SK-N-MC (cell line): ENCODE results near the gene GMDS.

Source experiments
- DNase-seq: peaks from one replicate; pipeline ENCODE4 v3.0.0-alpha.2; 2011; ENCODE audit warnings: low read depth, low spot score
- H3K27ac ChIP-seq: fragments of 200-600 bp; sonication (generic); 2 replicates; pipeline ENCODE4 v1.5.1; 2016; ENCODE audit warnings: mixed run types
- H3K36me3 ChIP-seq: fragments of 200-600 bp; sonication (generic); 2 replicates; pipeline ENCODE4 v1.6.1; 2017; ENCODE audit warnings: antibody characterized with exemption, low read length, mixed read lengths; ENCODE audit not compliant: insufficient read depth
- H3K4me3 ChIP-seq: fragments of 200-600 bp; sonication (generic); 2 replicates; pipeline ENCODE4 v1.5.1; 2016
- H3K9ac ChIP-seq: fragments of 200-600 bp; sonication (generic); 2 replicates; pipeline ENCODE4 v1.8.0; 2017; ENCODE audit warnings: mixed run types, mixed read lengths; ENCODE audit not compliant: insufficient read length
- H3K9me3 ChIP-seq: fragments of 200-600 bp; sonication (generic); 2 replicates; pipeline ENCODE4 v1.6.1; 2017; ENCODE audit warnings: low read depth, mild to moderate bottlenecking, antibody characterized with exemption, low read length, moderate library complexity, mixed read lengths
- EZH2 ChIP-seq: fragments of 200-600 bp; sonication (generic); IDR thresholded peaks from one replicate; pipeline ENCODE4 v1.6.1; 2017; ENCODE audit warnings: antibody characterized with exemption
- FOXP2 ChIP-seq: optimal IDR thresholded peaks from 2 replicates; pipeline ENCODE3; 2011; ENCODE audit warnings: mild to moderate bottlenecking, moderate library complexity; ENCODE audit not compliant: insufficient read depth; ENCODE audit errors: extremely low read length, control extremely low read depth
- POLR2AphosphoS5 ChIP-seq: IDR thresholded peaks from 2 replicates; pipeline ENCODE4 v1.6.1; 2012; ENCODE audit warnings: mild to moderate bottlenecking, low read depth, low read length, borderline replicate concordance

The GMDS gene

GRCh38 chr6:2204272-2204671, 41.1 kb downstream of the GMDS start:
- DNase-seq = no peak
- TF ChIP-seq FOXP2 (no peak), EZH2 (no peak), POLR2AphosphoS5 (no peak)
- Histone ChIP-seq H3K9ac (no peak overlapping the region), H3K4me3 (no peak overlapping the region), H3K9me3 (no peaks in the 10 kb centered on the region), H3K27ac (no peak overlapping the region), H3K36me3 (no peaks in the 10 kb centered on the region)

- no peaks in the 10 kb centered on the region for H3K36me3 ChIP-seq
- DNase-seq = no peak
- no peak overlapping the region for H3K4me3 ChIP-seq
- TF ChIP-seq EZH2 (no peak), FOXP2 (no peak), POLR2AphosphoS5 (no peak)
- no peak overlapping the region for H3K9ac ChIP-seq
- no peaks in the 10 kb centered on the region for H3K9me3 ChIP-seq
- no peak overlapping the region for H3K27ac ChIP-seq
Measured at GRCh38 chr6:2203264-2203663, 42.1 kb downstream of the GMDS start.

- H3K36me3 ChIP-seq = no peaks in the 10 kb centered on the region
- no peak overlapping the region for H3K27ac ChIP-seq
- TF ChIP-seq EZH2 (no peak), POLR2AphosphoS5 (no peak), FOXP2 (no peak)
- H3K9me3 ChIP-seq = no peaks in the 10 kb centered on the region
- DNase-seq = no peak
- H3K9ac ChIP-seq = no peak overlapping the region
- no peak overlapping the region for H3K4me3 ChIP-seq
Measured at GRCh38 chr6:2197984-2198383, 47.4 kb downstream of the GMDS start.

GRCh38 chr6:2197177-2197671, 48.2 kb downstream of the GMDS start:
- Histone ChIP-seq H3K9me3 (no peaks in the 10 kb centered on the region), H3K27ac (no peak overlapping the region), H3K4me3 (no peak overlapping the region), H3K9ac (no peak overlapping the region), H3K36me3 (no peaks in the 10 kb centered on the region)
- no peak for TF ChIP-seq FOXP2
- no peak for TF ChIP-seq POLR2AphosphoS5
- TF ChIP-seq EZH2 = no peak
- no peak for DNase-seq

- H3K4me3 ChIP-seq = no peak overlapping the region
Measured at GRCh38 chr6:2196079-2196679, 49.2 kb downstream of the GMDS start.

GRCh38 chr6:2194643-2195042, 50.8 kb downstream of the GMDS start:
- TF ChIP-seq POLR2AphosphoS5 = no peak
- no peak for TF ChIP-seq FOXP2
- no peak for TF ChIP-seq EZH2
- H3K9ac ChIP-seq = no peak overlapping the region
- H3K9me3 ChIP-seq = no peaks in the 10 kb centered on the region
- DNase-seq = no peak
- H3K4me3 ChIP-seq = no peak overlapping the region
- no peak overlapping the region for H3K27ac ChIP-seq
- no peaks in the 10 kb centered on the region for H3K36me3 ChIP-seq

More at GRCh38 chr6:2196079-2196679, 49.2 kb downstream of the GMDS start:
- Histone ChIP-seq H3K9ac (no peak overlapping the region), H3K36me3 (no peaks in the 10 kb centered on the region), H3K9me3 (no peaks in the 10 kb centered on the region), H3K27ac (no peak overlapping the region)
- no peak for DNase-seq
- no peak for TF ChIP-seq EZH2
- no peak for TF ChIP-seq POLR2AphosphoS5
- TF ChIP-seq FOXP2 = no peak

GRCh38 chr6:2193931-2194330, 51.5 kb downstream of the GMDS start:
- Histone ChIP-seq H3K9me3 (no peaks in the 10 kb centered on the region), H3K27ac (no peak overlapping the region)
- no peak for TF ChIP-seq FOXP2
- no peak for TF ChIP-seq POLR2AphosphoS5
- no peak for TF ChIP-seq EZH2

GRCh38 chr6:2192976-2193375, 52.4 kb downstream of the GMDS start:
- Histone ChIP-seq H3K27ac (no peak overlapping the region), H3K36me3 (no peaks in the 10 kb centered on the region), H3K9me3 (no peaks in the 10 kb centered on the region), H3K4me3 (no peak overlapping the region), H3K9ac (no peak overlapping the region)
- DNase-seq = no peak
- TF ChIP-seq EZH2 = no peak
- TF ChIP-seq FOXP2 = no peak
- no peak for TF ChIP-seq POLR2AphosphoS5

More at GRCh38 chr6:2193931-2194330, 51.5 kb downstream of the GMDS start:
- H3K9ac ChIP-seq = no peak overlapping the region
- no peak for DNase-seq
- no peaks in the 10 kb centered on the region for H3K36me3 ChIP-seq
- H3K4me3 ChIP-seq = no peak overlapping the region

- H3K36me3 ChIP-seq = no peaks in the 10 kb centered on the region
- TF ChIP-seq FOXP2 (no peak), POLR2AphosphoS5 (no peak), EZH2 (no peak)
- H3K9me3 ChIP-seq = no peaks in the 10 kb centered on the region
- H3K4me3 ChIP-seq = no peak overlapping the region
- H3K27ac ChIP-seq = no peak overlapping the region
- no peak overlapping the region for H3K9ac ChIP-seq
- no peak for DNase-seq
Measured at GRCh38 chr6:2191390-2191740, 54.0 kb downstream of the GMDS start.
